ENCODE data around the gene UGT1A5. TPM values are rescaled to one million over a fixed set of nuclear protein-coding genes. Genes with fewer than 3 reads are reported as not detected.

The UGT1A5 gene
- total and polyA plus RNA-seq, 2 of the 4 experiments (the other 2 are of a cell fraction): not detected

DNA sequence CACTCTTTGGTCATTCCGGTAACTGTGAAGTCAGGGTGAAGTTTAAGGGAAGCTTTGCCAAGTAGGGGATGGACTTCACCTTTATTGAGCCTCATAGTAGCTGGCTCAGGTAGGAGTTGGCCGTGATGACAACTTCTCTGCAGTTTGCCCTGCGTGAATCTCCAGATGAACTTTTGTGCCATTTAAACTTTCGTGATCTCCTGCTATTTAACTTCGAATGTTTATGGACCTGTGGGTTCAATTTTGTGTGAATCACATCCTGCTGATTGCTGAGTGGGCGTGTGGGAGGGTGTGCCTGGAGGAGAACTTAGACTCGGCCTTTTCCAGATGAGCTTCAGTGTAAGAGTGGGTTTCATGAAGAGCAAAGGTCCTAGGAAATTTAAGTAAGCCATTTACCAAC, 51.6 kb downstream of the UGT1A5 start:
- dilution Hi-C loops (cut with HindIII; ENCODE audit: low sequenced_read_pairs, unreplicated experiment): no loop called here
- intact Hi-C loops (cut with micrococcal nuclease): no loop called here
- peak overlapping the region; percentile 46 for H2AK9ac ChIP-seq (replicated peaks; ENCODE audit: low read depth, low read length, poor library complexity)
- ChIA-PET POLR2A (ENCODE audit: unreplicated experiment) (no interaction called here), CTCF (no interaction called here)
- H3K4me2 ChIP-seq (ENCODE audit: low read depth, low read length): peak overlapping the region; percentile 70
- H2BK20ac ChIP-seq (ENCODE audit: low read depth, low read length): peak overlapping the region; percentile 98
- H3K4ac ChIP-seq (ENCODE audit: low read depth, low read length): peak overlapping the region; percentile 97
- H3K27ac ChIP-seq (ENCODE audit: insufficient read depth, low read length): peak overlapping the region; percentile 76
- peak overlapping the region; percentile 83 for H2AK5ac ChIP-seq (ENCODE audit: low read depth, low read length)
- 0 out of 2 replicates have a peak overlapping the region, but pooled peaks have one; percentile 20 for H3K9ac ChIP-seq (ENCODE audit: low read depth, low read length)
- peak; percentile 85 for DNase-seq
- peak overlapping the region; percentile 93; the same call in 2 of the 3 replicates for H2BK15ac ChIP-seq (ENCODE audit: low read depth, low read length)
- no peaks in the 10 kb centered on the region for H3K27me3 ChIP-seq (ENCODE audit: control insufficient read depth, insufficient read depth, low read length)
- WGBS, 2 experiments (ENCODE audit: extremely low coverage in 2 of 2, insufficient read length in 1 of 2): no CpG with 5 or more reads among the region's 7 CpGs
- H2BK120ac ChIP-seq (ENCODE audit: low read depth, low read length): peak overlapping the region; percentile 97
- peak overlapping the region; percentile 74 for H2AFZ ChIP-seq (replicated peaks; ENCODE audit: low read length, poor library complexity)
- 0 out of 2 replicates have a peak, but pooled peaks cover 5% of the 10 kb centered on the region for H3K9me1 ChIP-seq (ENCODE audit: insufficient read depth, low read length)
- peak overlapping the region; percentile 76 for H3K56ac ChIP-seq (ENCODE audit: extremely low read depth, insufficient read depth, low read length)
- no peak for TF ChIP-seq NFE2L2 (IDR thresholded peaks at IDR 0.05; ENCODE audit: low read depth, low read length)
- TF ChIP-seq SMC3 (IDR thresholded peaks at IDR 0.05; ENCODE audit: low read depth, low read length): no peak
- no peak for TF ChIP-seq CHD1 (IDR thresholded peaks at IDR 0.05; ENCODE audit: low read depth, low read length)
- 0 out of 2 replicates have a peak, but pooled peaks have one; percentile 27 for TF ChIP-seq MAFK (IDR thresholded peaks at IDR 0.05; ENCODE audit: low read depth, low read length)
- TF ChIP-seq RCOR1 (IDR thresholded peaks at IDR 0.05; ENCODE audit: insufficient replicate concordance, low read length): peak; percentile 10
- TF ChIP-seq BHLHE40 (IDR thresholded peaks at IDR 0.05; ENCODE audit: low read depth, low read length): 0 out of 2 replicates have a peak, but pooled peaks have one; percentile 7
- TF ChIP-seq MAZ (IDR thresholded peaks at IDR 0.05; ENCODE audit: borderline replicate concordance, low read depth, low read length): 0 out of 2 replicates have a peak, but pooled peaks have one; percentile 13
- TF ChIP-seq CTCF (conservative IDR thresholded peaks at IDR 0.05; ENCODE audit: low read depth, low read length): no peak
- peak overlapping the region; percentile 91 for H4K91ac ChIP-seq (ENCODE audit: insufficient read depth, low read depth, low read length)
- ATAC-seq (ENCODE audit: low read depth): peak; percentile 83
- no peaks in the 10 kb centered on the region for H3K36me3 ChIP-seq (ENCODE audit: control insufficient read depth, insufficient read depth, low read length)
- H3K14ac ChIP-seq (replicated peaks; ENCODE audit: low read depth, low read length): peak overlapping the region; percentile 86
- no peaks in the 10 kb centered on the region for H4K20me1 ChIP-seq (ENCODE audit: insufficient read depth, low read length)
- no TSS peak for BruUV-seq (replicated peaks)
- H3K4me1 ChIP-seq (ENCODE audit: control insufficient read depth, insufficient read depth, low read length): peaks cover 14% of the 10 kb centered on the region
- no peak overlapping the region for H3K4me3 ChIP-seq (ENCODE audit: insufficient read depth, low read depth, low read length)
- peak overlapping the region; percentile 93; the same call in 1 of the 2 replicates for H3K18ac ChIP-seq (ENCODE audit: low read depth, low read length)
- peak overlapping the region; percentile 95 for H3K23ac ChIP-seq (ENCODE audit: low read depth, low read length)
- H3K79me1 ChIP-seq (ENCODE audit: low read depth in 1 of 2, low read length in 2 of 2): no peaks in the 10 kb centered on the region
- in situ Hi-C loops (cut with MboI; ENCODE audit: low sequenced_read_pairs): no loop called here
- no peaks in the 10 kb centered on the region for H3K9me3 ChIP-seq (ENCODE audit: control insufficient read depth, insufficient read depth, low read length)
- peak overlapping the region; percentile 90 for H2BK5ac ChIP-seq (ENCODE audit: low read depth, low read length, poor library complexity, severe bottlenecking)
- peak overlapping the region; percentile 95; the same call in 1 of the 2 replicates for H4K5ac ChIP-seq (ENCODE audit: low read depth, low read length)
- H4K8ac ChIP-seq (ENCODE audit: low read depth in 2 of 2, low read length in 2 of 2): peak overlapping the region; percentile 82 to 92; a peak in 3 of 4 replicates
